Left renal cortex interstitium (tissue), 4 donors: Measurements from ENCODE around the gene CDK5RAP3. TPM values are rescaled to one million over a fixed set of nuclear protein-coding genes. Genes with fewer than 3 reads are reported as not detected.
"Not testable (repeated sequence)": the region's sequence is repeated elsewhere in the genome, so short reads cannot be mapped to it uniquely, and the experiment has no call there.

Source experiments
- DNase-seq, 4 donors: peaks; one replicate each; pipeline ENCODE4 v3.0.0-alpha.2; 2013; ENCODE audit warnings: low read depth in 4 of 4, low spot score in 2 of 4, missing footprints in 1 of 4
- polyA plus RNA-seq, 4 donors: library from polyadenylated mRNA; unstranded; fragments of 120-200 nt; gene quantifications; one replicate each; pipeline ENCODE4 v1.2.1, GENCODE V29; 2013; ENCODE audit not compliant: insufficient read length in 4 of 4

CDK5RAP3 gene
- polyA plus RNA-seq, 4 donors, result 120 to 197 (median 146) TPM

DNA sequence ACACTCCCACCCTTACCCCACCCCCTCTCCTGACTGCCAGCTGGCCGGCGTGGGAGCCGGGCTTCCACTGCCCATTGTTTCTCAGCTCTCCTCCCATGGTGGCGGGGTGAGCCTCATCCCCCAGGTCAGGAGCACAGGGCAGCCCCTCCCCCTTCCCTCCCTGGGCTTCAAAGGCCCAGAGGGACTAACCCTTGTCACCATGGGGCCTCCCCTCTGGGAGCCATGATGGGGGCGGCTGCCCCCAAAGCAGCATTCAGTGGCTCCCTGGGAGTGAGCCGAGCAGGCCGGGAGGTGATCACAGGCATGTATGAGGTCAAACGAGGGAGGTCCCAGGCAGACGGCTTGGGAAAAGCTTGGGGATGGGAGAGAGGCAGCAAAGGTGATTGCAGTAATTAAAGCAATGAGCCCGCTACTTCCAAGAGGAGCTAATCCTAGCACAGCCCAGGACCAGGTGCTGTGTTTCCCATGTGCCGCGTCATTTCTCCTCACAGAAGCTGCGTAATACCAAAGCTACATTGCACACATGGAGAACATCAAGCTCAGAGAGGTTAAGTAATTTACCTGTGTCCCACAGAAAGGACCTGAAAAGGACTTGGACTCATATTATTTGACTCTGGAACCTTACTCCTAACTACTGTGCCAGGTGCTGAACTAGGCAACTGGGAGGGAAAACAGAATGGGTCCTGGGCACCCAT lies 24.5 kb downstream of the CDK5RAP3 start:
- DNase-seq, result no peak

DNA sequence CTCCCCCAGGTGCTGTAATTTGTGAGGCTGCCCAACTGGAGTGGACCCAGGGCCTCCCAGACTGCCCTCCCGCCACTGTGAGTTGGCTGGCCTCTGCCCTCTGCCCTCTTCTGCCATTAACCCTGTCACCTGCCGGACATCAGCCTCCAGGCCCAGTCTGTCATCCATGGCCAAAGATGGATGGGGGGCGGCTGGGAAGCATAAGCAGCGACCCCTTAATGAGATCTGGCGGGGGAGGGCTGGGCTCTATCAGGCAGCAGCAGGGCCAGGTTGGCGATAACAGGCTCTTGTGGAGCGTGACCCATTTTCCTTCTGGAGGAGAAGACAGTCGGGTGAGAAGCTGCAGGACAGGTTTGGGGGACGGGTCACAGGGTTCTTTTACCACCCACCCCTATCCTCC lies 25.3 kb downstream of the CDK5RAP3 start:
- DNase-seq, result no peak

GRCh38 chr17:47997586-47997985 lies 26.7 kb downstream of the CDK5RAP3 start:
- DNase-seq, result no peak

DNA sequence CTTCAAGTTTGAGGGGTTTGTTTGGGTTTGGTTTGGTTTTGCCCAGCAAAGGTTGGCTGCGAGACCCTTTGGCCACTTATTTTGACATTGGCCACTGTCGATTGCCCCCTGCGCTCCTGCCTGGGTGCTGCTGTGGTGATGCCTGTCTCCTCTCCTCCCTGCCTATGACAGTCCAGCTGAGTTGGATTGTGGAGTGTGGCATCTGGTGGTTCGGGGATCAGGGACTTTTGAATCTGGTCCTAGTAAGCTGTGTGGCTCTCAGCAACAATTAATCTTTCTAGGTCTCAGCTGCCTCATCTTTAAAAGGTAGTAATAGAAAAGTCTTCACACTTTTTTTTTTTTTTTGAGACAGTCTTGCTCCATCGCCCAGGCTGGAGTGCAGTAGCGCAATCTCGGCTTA lies 27.1 kb downstream of the CDK5RAP3 start:
- DNase-seq, result no peak

DNA sequence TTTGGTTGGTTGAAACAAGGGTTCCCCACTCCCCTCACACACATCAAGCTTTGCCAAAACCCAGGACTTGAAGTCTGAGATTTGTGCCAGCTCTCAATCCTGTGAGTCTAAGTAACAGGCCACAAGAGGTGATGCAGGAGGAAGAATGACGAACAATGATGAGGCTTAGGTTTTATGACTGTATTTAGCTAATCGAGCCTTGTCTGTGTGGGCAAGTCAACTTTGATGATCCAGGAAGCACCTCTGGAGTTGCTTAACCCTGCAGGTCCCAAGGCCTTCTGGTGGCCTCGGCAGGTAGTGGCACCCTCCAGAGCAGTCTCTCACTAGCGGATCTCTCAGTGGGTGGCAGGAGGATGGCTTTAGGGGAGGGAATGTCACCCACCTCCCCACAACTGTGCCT lies 28.7 kb downstream of the CDK5RAP3 start:
- DNase-seq, result no peak

DNA sequence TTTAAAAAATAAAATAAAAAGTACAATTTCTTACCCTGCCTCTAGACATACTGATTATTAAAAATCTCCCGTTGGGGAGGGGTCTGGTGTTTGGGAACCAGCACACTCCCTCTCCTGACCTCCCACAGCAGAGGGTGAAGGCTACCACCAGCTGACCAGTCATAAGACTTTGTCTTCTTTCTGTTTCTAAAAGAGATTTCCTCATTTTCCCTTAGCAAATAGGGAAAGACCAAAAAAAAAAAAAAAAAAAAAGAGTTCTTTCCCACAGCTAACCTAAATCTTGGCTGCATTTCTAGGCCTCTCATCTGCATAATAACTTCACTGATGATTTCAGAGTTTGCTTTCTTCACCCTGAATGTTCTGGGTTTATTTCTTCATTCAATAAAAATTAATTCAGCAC lies 30.3 kb downstream of the CDK5RAP3 start:
- DNase-seq, result no peak

DNA sequence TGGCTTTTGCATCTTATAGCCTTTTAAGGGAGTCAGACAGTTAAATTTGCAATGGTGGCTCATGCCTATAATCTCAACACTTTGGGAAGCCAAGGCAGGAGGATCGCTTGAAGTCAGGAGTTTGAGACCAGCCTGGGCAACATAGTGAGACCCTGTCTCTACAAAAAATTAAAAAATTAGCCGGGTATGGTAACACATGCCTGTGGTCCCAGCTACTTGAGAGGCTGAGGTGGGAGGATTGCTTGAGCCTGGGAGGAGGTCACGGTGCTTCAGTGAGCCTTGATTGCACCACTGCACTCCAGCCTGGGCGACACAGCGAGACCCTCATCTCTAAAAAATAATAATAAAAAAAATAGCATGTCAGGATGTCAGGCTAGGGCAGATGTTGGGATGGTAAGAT lies 30.7 kb downstream of the CDK5RAP3 start:
- not testable (repeated sequence) for DNase-seq

- no peak for DNase-seq
Observed at GRCh38 chr17:48002266-48002915, 31.5 kb downstream of the CDK5RAP3 start.

- DNase-seq, result no peak
Observed at GRCh38 chr17:48002916-48003416, 32.1 kb downstream of the CDK5RAP3 start.

GRCh38 chr17:48003417-48004151 lies 32.7 kb downstream of the CDK5RAP3 start:
- no peak for DNase-seq

DNA sequence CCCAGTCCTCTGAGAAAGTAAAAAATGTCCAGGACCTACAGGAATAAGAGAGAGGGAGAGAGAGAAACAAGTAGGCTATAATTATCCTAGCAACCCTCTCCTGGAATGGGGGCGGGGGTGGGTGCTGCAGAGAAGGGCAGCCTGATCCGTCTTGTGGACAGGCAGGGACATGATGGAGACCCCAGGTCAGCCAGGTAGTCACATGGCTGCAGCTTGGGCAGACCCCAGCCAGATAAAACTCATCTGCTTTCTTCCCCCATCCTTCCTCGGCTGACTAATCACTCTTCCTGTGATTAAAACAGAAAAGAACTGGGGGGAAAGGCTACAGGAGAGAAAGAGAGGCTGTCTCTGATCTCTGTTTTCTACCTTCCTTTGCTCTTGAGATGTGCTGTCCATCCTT lies 34.1 kb downstream of the CDK5RAP3 start:
- DNase-seq, result no peak

DNA sequence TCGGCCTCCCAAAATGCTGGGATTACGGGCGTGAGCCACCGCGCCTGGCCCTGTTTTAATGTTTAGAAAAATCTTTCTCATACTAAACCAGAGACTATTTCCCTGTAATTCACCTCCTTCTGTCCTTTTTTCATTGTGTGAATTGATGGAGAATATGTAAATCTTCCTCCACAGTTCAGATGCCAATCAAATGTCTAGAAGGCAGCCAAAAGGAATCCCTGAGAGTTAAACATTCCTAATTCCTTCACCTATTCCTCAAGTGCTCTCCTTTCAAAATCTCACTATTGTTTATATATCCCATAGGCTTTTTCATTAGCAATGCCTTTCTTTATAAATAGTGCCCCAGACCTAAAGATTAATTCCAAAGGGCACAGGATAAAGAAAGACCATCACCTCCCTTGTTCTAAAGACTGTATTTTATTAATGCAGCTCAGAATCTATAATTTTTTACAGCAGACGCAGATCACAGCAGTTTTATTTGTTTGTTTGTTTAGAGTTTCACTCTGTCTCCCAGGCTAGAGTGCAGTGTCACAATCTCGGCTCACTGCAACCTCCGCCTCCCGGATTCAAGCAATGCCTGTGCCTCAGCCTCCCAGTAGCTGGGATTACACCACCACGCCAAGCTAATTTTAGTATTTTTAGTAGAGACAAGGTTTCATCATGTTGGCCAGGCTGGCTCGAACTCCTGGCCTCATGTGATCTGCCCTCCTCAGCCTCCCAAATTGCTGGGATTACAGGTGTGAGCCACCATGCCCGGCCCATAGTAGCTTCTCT lies 36.2 kb downstream of the CDK5RAP3 start:
- no peak for DNase-seq

DNA sequence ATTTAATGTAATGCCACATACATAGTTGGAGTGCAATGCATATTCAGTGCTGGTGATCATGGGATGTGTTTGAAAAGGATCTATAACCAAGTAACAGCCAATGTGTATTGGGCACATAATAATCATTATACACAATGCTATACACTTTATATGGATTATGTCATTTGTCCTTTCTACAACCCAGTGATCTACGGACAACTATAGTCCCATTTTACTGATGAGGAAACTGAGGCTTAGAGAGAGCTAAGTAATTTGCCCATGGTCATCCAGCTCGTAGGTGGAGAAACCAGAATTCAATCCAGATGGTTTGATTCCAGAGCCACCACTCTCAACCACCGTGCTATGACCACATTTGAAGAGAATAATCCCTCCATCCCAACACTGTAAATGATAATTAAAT lies 39.3 kb downstream of the CDK5RAP3 start:
- DNase-seq, result no peak

- no peak for DNase-seq
Observed at GRCh38 chr17:48011405-48012150, 40.7 kb downstream of the CDK5RAP3 start.

DNA sequence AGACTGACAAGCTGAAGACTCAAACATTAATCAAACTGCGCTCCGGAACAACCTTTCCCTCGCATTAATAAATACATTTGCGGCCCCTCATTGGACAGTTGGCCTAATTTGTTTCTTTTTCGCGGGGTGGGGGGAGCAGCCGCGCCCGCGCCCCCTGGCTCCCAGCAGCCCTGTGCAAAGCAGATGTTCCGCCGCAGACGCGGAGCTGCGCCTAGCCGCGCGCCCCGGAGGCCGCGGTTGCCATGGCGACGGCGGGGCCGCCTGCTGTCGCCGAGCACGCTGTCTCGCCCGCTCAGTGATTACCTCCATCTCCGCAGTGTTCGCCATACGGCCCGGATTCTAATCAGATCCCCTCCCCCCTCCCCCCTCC lies 41.2 kb downstream of the CDK5RAP3 start:
- no peak for DNase-seq

DNA sequence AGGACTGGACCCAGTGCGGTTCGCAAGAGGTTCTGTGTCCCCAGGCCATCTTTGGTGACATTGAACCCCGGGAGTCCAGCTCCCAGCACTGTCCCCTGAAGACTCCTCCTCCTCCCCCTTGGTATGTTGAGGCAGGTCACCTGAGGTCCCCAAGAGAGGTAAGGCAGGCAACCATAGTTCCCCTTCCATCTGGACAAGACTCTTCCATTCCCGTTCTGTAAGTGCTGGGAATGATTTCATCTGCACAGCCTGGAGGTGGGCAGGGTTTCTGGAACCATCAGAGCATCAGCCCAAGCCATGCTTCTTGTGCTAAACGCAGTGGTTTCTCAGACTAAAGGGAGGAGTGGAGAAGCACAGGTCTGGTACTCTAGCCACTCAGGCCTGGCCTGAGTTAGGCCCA lies 41.7 kb downstream of the CDK5RAP3 start:
- DNase-seq, result no peak

GRCh38 chr17:48013876-48014594 lies 43.1 kb downstream of the CDK5RAP3 start:
- DNase-seq, result no peak

GRCh38 chr17:48014595-48015111 lies 43.7 kb downstream of the CDK5RAP3 start:
- no peak for DNase-seq

GRCh38 chr17:48016112-48016511 lies 45.2 kb downstream of the CDK5RAP3 start:
- no peak for DNase-seq
